ENCODE measurements around the gene PLA2G2D. TPM values are rescaled to one million over a fixed set of nuclear protein-coding genes. Genes with fewer than 3 reads are reported as not detected.

The PLA2G2D gene
- total RNA-seq, 2 donors from 2014 or later: not detected

DNA sequence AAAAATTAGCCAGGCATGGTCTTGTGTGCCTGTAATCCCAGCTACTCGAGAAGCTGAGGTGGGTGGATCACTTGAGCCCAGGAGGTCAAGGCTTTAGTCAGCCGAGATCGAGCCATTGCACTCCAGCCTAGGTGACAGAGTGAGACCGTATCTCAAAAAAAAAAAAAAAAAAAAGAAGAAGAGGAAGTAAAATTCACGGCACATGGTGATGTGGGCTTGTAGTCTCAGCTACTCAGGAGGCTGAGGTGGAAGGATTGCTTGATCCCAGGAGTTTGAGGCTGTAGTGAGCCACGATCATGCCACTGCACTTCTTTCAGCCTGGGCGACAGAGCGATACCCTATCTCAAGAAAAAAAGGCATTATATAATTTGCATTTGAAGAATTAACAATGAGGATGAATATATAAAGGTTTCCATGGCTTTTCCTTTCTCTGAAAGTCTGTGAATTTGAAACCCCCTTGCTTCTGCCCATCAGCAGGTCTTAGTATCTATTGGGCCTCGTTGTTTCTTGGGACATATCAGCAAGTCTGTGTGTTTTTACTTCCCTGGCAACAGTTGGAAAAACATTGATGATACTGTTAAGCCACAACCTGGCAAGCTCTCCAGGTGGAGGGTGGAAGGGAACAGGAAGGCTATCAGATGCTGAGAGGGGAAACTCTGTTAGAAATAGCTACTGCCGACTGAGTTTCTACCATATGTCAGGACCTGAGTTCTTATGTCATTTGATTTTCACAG lies 4.6 kb upstream of the PLA2G2D start:
- ATAC-seq (no peak), DNase-seq (no peak)
- intact Hi-C loops (cut with DNase I): no loop called here
- Histone ChIP-seq H3K4me1 (no peaks in the 10 kb centered on the region), H3K4me3 (no peak overlapping the region), H3K36me3 (replicated peaks in 1 of 2; ENCODE audit: insufficient read depth in 1 of 2, low read depth in 2 of 2) (no peaks in the 10 kb centered on the region), H3K9me3 (no peaks in the 10 kb centered on the region), H3K27ac (no peak overlapping the region), H3K27me3 (no peaks in the 10 kb centered on the region)
- WGBS, 2 donors: 49 to 57% methylated on average over 10 of the region's 10 CpGs
- TF ChIP-seq CTCF (IDR thresholded peaks at IDR 0.05) (no peak), POLR2A (IDR thresholded peaks at IDR 0.05) (no peak)

DNA sequence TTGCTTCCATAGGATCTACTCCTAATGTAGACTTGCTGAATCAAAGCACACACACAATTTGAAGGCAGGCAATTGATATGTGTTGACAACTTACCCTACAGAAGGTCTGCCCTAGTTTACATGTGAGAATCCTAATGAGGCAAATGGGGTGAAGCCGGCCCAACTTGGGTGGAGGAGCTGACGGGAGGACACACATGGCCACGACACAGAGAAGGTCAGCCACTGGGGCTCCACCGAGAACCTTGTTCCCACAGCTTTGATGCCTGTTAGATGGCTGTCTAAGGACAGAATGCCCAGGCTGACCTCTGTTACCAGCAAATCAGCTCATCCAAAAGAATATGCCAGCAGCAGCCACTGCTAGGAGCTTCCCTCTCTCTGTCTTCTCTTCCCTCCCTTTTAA lies 1.5 kb upstream of the PLA2G2D start:
- H3K4me1 ChIP-seq: no peaks in the 10 kb centered on the region
- H3K9me3 ChIP-seq: no peaks in the 10 kb centered on the region
- DNase-seq (no peak), ATAC-seq (no peak)
- no peak overlapping the region for H3K4me3 ChIP-seq
- TF ChIP-seq POLR2A (IDR thresholded peaks at IDR 0.05) (no peak), CTCF (IDR thresholded peaks at IDR 0.05) (no peak)
- no peaks in the 10 kb centered on the region for H3K36me3 ChIP-seq (replicated peaks in 1 of 2; ENCODE audit: insufficient read depth in 1 of 2, low read depth in 2 of 2)
- H3K27me3 ChIP-seq: no peaks in the 10 kb centered on the region
- intact Hi-C loops (cut with DNase I): no loop called here
- 67 to 86% methylated on average over 4 of the region's 4 CpGs for WGBS, 2 donors
- H3K27ac ChIP-seq: no peak overlapping the region

DNA sequence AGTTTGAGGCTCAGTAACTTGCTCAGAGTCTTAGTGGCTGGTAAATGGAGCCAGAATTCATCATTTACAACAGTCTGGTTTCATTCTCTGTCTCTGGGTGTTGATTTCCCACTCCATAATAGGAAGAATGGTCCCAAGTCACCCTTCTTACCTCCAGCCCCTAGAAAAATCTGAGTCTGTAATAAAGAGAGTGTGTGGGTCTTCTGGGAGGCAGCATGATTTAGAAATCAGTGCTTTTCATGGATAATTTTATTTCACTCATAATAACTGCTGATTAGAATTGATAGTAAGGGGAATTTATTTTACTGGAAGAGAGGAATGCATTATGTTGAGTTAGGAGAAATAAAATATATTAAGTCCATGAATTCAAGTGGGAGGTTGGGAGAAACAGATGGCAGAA lies 2.1 kb downstream of the PLA2G2D start:
- TF ChIP-seq CTCF (IDR thresholded peaks at IDR 0.05): no peak
- TF ChIP-seq POLR2A (IDR thresholded peaks at IDR 0.05): no peak
- Histone ChIP-seq H3K36me3 (replicated peaks in 1 of 2; ENCODE audit: insufficient read depth in 1 of 2, low read depth in 2 of 2) (no peaks in the 10 kb centered on the region), H3K4me1 (no peaks in the 10 kb centered on the region), H3K9me3 (no peaks in the 10 kb centered on the region), H3K27ac (no peak overlapping the region), H3K27me3 (no peaks in the 10 kb centered on the region), H3K4me3 (no peak overlapping the region)
- intact Hi-C loops (cut with DNase I): no loop called here
- DNase-seq (no peak), ATAC-seq (no peak)

GRCh38 chr1:20115916-20116315 lies 3.4 kb downstream of the PLA2G2D start:
- intact Hi-C loops (cut with DNase I): no loop called here
- Histone ChIP-seq H3K4me1 (no peaks in the 10 kb centered on the region), H3K9me3 (no peaks in the 10 kb centered on the region), H3K4me3 (no peak overlapping the region), H3K27ac (no peak overlapping the region), H3K27me3 (no peaks in the 10 kb centered on the region), H3K36me3 (replicated peaks in 1 of 2; ENCODE audit: insufficient read depth in 1 of 2, low read depth in 2 of 2) (no peaks in the 10 kb centered on the region)
- TF ChIP-seq POLR2A (IDR thresholded peaks at IDR 0.05) (no peak), CTCF (IDR thresholded peaks at IDR 0.05) (no peak)
- ATAC-seq: no peak
- WGBS, 2 donors: 68 to 71% methylated on average over 7 of the region's 7 CpGs
- DNase-seq: no peak

DNA sequence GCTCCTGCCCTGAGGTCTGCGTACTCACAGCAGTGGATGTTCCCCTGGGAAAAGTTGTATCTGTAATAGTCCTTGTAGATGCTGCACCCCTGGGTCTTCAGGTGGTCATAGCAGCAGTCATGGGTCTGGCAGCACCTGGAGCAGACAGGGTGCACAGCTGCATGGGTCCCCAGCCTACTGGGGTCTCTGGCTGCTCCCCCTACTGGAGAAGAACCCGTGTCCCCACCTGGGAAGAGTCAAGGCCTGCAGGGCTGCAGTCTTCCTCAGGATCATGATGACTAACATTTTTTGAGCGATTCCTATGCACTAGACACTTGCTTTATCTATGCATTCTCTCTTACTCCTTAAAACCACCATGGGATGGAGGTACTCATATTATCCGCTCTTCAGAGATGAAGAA lies 3.9 kb downstream of the PLA2G2D start:
- TF ChIP-seq POLR2A (IDR thresholded peaks at IDR 0.05) (no peak), CTCF (IDR thresholded peaks at IDR 0.05) (no peak)
- DNase-seq (no peak), ATAC-seq (no peak)
- no peak overlapping the region for H3K27ac ChIP-seq
- intact Hi-C loops (cut with DNase I): no loop called here
- H3K36me3 ChIP-seq (replicated peaks in 1 of 2; ENCODE audit: insufficient read depth in 1 of 2, low read depth in 2 of 2): no peaks in the 10 kb centered on the region
- no peaks in the 10 kb centered on the region for H3K9me3 ChIP-seq
- no peak overlapping the region for H3K4me3 ChIP-seq
- no peaks in the 10 kb centered on the region for H3K4me1 ChIP-seq
- 76 to 78% methylated on average over 4 of the region's 4 CpGs for WGBS, 2 donors
- no peaks in the 10 kb centered on the region for H3K27me3 ChIP-seq

Measured in body of pancreas (tissue), 4 donors.